ENCODE data around the gene CTNNA1. TPM values are rescaled to one million over a fixed set of nuclear protein-coding genes. Genes with fewer than 3 reads are reported as not detected.

Gene CTNNA1
- total RNA-seq, 2 donors from 2014 or later: 107 to 140 TPM

DNA sequence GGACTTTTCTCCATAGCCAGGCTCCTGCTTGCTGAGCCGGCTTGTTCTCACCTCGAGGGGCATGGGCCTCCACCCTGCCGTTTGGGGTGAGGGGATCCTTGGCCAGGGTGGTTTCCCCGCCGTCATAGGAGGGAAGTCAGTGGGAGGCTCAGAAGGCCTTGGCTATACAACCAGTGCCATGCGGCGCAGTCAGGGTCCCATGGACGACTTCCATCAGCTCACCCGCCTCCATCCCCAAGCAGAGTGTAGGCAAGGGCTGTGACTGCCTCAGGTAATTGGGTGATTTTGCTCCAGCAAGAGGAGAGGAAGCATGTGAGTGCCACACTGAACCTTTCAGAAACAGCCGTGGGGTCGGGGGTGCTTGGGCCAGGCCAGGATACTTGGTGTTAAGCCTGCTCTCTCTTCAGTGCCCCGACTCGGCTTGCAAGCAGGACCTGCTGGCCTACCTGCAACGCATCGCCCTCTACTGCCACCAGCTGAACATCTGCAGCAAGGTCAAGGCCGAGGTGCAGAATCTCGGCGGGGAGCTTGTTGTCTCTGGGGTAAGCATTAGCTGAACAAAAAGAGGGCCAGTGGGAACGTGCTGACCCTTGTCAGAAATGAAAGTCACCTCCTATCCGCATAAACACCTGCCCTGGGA lies 179.1 kb downstream of the CTNNA1 start:
- no peak overlapping the region for H3K27ac ChIP-seq
- TF ChIP-seq, protein P1, sequence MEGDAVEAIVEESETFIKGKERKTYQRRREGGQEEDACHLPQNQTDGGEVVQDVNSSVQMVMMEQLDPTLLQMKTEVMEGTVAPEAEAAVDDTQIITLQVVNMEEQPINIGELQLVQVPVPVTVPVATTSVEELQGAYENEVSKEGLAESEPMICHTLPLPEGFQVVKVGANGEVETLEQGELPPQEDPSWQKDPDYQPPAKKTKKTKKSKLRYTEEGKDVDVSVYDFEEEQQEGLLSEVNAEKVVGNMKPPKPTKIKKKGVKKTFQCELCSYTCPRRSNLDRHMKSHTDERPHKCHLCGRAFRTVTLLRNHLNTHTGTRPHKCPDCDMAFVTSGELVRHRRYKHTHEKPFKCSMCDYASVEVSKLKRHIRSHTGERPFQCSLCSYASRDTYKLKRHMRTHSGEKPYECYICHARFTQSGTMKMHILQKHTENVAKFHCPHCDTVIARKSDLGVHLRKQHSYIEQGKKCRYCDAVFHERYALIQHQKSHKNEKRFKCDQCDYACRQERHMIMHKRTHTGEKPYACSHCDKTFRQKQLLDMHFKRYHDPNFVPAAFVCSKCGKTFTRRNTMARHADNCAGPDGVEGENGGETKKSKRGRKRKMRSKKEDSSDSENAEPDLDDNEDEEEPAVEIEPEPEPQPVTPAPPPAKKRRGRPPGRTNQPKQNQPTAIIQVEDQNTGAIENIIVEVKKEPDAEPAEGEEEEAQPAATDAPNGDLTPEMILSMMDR (IDR thresholded peaks at IDR 0.05): no peak
- TF ChIP-seq POLR2A (IDR thresholded peaks at IDR 0.05): no peak
- H3K4me3 ChIP-seq: no peak overlapping the region
- peaks cover 0 to 26% of the 10 kb centered on the region in 2 donors for H3K36me3 ChIP-seq (replicated peaks in 1 of 2; ENCODE audit: insufficient read depth in 1 of 2, low read depth in 2 of 2)
- H3K4me1 ChIP-seq: peaks cover 17% of the 10 kb centered on the region
- DNase-seq: no peak
- ATAC-seq: no peak
- no peaks in the 10 kb centered on the region for H3K27me3 ChIP-seq
- H3K9me3 ChIP-seq: no peaks in the 10 kb centered on the region
- intact Hi-C loops (cut with DNase I): no loop called here
- 68 to 75% methylated on average over 14 to 20 of the region's 20 CpGs for WGBS, 2 donors

DNA sequence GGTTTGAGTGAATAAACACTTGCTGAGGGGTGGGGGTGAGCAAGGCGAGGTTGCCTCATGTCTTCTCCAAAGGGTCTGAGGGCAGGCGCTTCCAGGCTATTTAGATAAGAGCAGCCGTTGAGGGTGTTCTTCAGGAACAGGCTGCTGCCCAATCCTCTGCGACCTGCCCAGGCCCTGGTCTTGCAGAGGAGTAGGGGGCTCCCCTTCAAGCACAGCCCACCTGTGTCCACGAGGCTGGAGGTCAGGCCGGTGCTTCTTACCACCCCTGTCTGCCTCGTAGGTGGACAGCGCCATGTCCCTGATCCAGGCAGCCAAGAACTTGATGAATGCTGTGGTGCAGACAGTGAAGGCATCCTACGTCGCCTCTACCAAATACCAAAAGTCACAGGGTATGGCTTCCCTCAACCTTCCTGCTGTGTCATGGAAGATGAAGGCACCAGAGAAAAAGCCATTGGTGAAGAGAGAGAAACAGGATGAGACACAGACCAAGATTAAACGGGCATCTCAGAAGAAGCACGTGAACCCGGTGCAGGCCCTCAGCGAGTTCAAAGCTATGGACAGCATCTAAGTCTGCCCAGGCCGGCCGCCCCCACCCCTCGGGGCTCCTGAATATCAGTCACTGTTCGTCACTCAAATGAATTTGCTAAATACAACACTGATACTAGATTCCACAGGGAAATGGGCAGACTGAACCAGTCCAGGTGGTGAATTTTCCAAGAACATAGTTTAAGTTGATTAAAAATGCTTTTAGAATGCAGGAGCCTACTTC lies 180.5 kb downstream of the CTNNA1 start:
- 85 to 88% methylated on average over 14 to 18 of the region's 18 CpGs for WGBS, 2 donors
- peaks cover 0 to 26% of the 10 kb centered on the region in 2 donors for H3K36me3 ChIP-seq (replicated peaks in 1 of 2; ENCODE audit: insufficient read depth in 1 of 2, low read depth in 2 of 2)
- no peak overlapping the region for H3K27ac ChIP-seq
- peaks cover 2% of the 10 kb centered on the region for H3K4me1 ChIP-seq
- DNase-seq (no peak), ATAC-seq (no peak)
- no peaks in the 10 kb centered on the region for H3K9me3 ChIP-seq
- no peaks in the 10 kb centered on the region for H3K27me3 ChIP-seq
- intact Hi-C loops (cut with DNase I): no loop called here
- TF ChIP-seq, protein P1 (IDR thresholded peaks at IDR 0.05): no peak
- no peak for TF ChIP-seq POLR2A (IDR thresholded peaks at IDR 0.05)
- H3K4me3 ChIP-seq: no peak overlapping the region

DNA sequence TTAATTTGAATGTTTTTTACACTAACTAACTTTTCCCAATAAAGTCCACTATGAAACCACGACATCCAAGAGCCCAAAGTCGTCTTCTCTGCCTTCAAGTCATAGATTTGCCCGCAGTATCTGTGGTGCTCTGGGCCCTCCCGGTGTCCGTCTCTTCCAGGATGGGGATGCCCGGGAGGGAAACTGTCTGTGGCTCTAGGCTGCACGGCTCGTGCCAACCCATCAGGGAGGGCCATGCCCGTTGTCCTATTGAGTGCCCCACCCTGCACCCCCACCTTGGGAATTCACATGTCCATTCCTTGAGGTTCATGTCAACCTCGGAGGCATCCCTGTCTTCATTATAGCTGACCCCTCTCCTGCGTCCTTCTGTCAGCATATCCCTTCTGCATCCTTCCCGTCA lies 181.7 kb downstream of the CTNNA1 start:
- Histone ChIP-seq H3K4me3 (no peak overlapping the region), H3K27ac (no peak overlapping the region), H3K36me3 (replicated peaks in 1 of 2; ENCODE audit: insufficient read depth in 1 of 2, low read depth in 2 of 2) (peaks cover 0 to 26% of the 10 kb centered on the region in 2 donors), H3K27me3 (no peaks in the 10 kb centered on the region), H3K4me1 (no peaks in the 10 kb centered on the region), H3K9me3 (no peaks in the 10 kb centered on the region)
- ATAC-seq (no peak), DNase-seq (no peak)
- 90 to 94% methylated on average over 12 of the region's 12 CpGs for WGBS, 2 donors
- intact Hi-C loops (cut with DNase I): no loop called here
- TF ChIP-seq, protein P1 (IDR thresholded peaks at IDR 0.05): no peak
- no peak for TF ChIP-seq POLR2A (IDR thresholded peaks at IDR 0.05)

DNA sequence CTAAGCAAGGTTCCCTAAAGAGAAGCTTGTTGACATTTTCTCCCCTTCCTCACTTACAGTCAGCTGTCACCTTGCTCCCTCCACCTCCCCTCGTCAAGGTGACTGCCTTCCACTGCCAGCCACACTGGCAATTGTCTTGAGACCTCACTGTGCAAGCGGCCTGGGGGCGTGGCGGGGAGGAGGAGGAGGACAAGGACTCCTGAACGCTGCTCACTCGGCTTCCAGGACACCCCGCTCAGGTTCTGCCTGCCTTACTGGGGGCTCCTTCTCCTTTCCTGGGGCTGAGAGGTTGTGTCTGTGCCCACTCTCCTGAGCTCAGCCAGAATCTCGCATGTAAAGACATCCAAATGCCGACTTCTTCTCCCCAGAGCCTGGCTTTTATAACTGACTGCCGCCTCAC lies 182.2 kb downstream of the CTNNA1 start:
- 85 to 94% methylated on average over 10 of the region's 10 CpGs for WGBS, 2 donors
- intact Hi-C loops (cut with DNase I): no loop called here
- Histone ChIP-seq H3K4me1 (no peaks in the 10 kb centered on the region), H3K27me3 (no peaks in the 10 kb centered on the region), H3K9me3 (no peaks in the 10 kb centered on the region), H3K36me3 (replicated peaks in 1 of 2; ENCODE audit: insufficient read depth in 1 of 2, low read depth in 2 of 2) (peaks cover 0 to 26% of the 10 kb centered on the region in 2 donors), H3K27ac (no peak overlapping the region), H3K4me3 (no peak overlapping the region)
- TF ChIP-seq, protein P1 (IDR thresholded peaks at IDR 0.05): no peak
- no peak for TF ChIP-seq POLR2A (IDR thresholded peaks at IDR 0.05)
- no peak for ATAC-seq
- no peak for DNase-seq

Measured in body of pancreas (tissue), 4 donors.